ENCODE data around the gene CDK15.
A peak's percentile ranks its signal among the peaks of the same experiment; 100 is the strongest.

Gene CDK15

DNA sequence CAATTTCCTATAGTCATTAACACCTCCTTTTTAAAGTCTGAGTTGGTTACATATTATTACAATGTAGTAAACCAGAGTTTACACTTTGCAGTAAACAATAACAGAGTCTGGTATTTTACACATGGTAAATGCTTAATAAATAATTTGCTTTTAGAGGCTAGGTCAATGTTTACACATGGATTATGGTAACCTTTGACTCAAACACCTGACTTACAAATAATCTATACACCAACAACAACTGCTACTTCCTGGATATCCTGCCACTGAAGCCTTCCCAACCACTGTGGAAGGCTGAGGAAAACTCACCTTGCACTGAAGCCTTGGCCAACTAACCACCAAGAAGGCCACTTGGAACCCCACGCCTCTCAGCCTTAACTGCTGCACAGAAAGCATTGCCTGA lies 31.0 kb upstream of the CDK15 start:
- Histone ChIP-seq H3K27ac (no peak overlapping the region), H2AFZ (no peak overlapping the region), H3K79me2 (peaks cover 43% of the 10 kb centered on the region), H3K36me3 (ENCODE audit: control insufficient read depth, insufficient read depth, low read length) (no peaks in the 10 kb centered on the region), H3K4me1 (peaks cover 5% of the 10 kb centered on the region), H3K9ac (no peak overlapping the region), H3K9me3 (ENCODE audit: control insufficient read depth, low read length) (no peaks in the 10 kb centered on the region), H3K4me3 (ENCODE audit: low read depth, low read length) (no peak overlapping the region), H3K4me2 (ENCODE audit: low read length) (no peak overlapping the region), H3K27me3 (ENCODE audit: control insufficient read depth, insufficient read depth, low read length) (no peaks in the 10 kb centered on the region)
- TF ChIP-seq, protein P1, sequence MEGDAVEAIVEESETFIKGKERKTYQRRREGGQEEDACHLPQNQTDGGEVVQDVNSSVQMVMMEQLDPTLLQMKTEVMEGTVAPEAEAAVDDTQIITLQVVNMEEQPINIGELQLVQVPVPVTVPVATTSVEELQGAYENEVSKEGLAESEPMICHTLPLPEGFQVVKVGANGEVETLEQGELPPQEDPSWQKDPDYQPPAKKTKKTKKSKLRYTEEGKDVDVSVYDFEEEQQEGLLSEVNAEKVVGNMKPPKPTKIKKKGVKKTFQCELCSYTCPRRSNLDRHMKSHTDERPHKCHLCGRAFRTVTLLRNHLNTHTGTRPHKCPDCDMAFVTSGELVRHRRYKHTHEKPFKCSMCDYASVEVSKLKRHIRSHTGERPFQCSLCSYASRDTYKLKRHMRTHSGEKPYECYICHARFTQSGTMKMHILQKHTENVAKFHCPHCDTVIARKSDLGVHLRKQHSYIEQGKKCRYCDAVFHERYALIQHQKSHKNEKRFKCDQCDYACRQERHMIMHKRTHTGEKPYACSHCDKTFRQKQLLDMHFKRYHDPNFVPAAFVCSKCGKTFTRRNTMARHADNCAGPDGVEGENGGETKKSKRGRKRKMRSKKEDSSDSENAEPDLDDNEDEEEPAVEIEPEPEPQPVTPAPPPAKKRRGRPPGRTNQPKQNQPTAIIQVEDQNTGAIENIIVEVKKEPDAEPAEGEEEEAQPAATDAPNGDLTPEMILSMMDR (IDR thresholded peaks at IDR 0.05): no peak

DNA sequence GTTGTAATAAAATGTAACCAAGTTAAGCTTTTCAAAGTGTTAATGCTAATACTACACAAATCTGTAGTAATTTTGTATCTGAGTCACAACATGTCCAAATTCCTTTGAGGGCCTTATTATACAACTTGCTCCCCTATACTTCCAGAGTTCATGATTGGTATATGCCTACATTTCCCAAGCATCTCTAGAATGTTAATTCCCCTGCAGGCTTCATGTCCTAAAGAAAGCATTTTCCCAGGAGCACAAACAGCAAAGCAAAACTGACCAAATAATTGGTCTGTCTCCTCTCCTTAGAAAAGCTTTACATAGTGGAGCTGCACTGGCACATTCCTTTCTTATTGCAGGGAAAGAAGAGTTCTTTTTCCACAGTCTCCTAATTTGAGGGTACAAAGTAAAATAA lies 29.3 kb upstream of the CDK15 start:
- Histone ChIP-seq H3K79me2 (peaks cover 42% of the 10 kb centered on the region), H3K36me3 (ENCODE audit: control insufficient read depth, insufficient read depth, low read length) (no peaks in the 10 kb centered on the region), H3K27me3 (ENCODE audit: control insufficient read depth, insufficient read depth, low read length) (no peaks in the 10 kb centered on the region), H3K9me3 (ENCODE audit: control insufficient read depth, low read length) (no peaks in the 10 kb centered on the region), H3K4me2 (ENCODE audit: low read length) (no peak overlapping the region), H3K4me3 (ENCODE audit: low read depth, low read length) (no peak overlapping the region), H3K27ac (no peak overlapping the region), H2AFZ (no peak overlapping the region), H3K9ac (no peak overlapping the region), H3K4me1 (peaks cover 2% of the 10 kb centered on the region)
- TF ChIP-seq, protein P1 (IDR thresholded peaks at IDR 0.05): no peak

DNA sequence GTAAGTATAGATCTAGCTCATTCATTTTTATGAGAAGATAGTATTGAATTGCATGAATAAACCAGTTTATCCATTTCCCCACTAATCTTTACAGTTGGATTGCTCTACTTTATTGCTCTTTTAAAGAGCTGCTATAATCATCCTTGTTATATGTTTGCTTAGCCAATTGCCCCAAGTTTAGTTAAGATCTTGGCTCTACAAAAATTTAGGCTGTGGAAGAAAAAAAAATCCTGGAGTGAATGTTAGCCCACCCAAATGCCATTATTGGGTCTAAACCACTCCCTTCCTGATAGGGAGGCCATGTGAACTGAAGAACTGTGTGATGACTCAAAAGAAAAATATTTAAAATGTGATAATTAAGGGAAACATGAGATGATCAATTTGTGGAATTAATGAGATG lies 28.5 kb upstream of the CDK15 start:
- no peaks in the 10 kb centered on the region for H3K9me3 ChIP-seq (ENCODE audit: control insufficient read depth, low read length)
- TF ChIP-seq, protein P1 (IDR thresholded peaks at IDR 0.05): no peak
- no peaks in the 10 kb centered on the region for H3K36me3 ChIP-seq (ENCODE audit: control insufficient read depth, insufficient read depth, low read length)
- no peak overlapping the region for H3K4me2 ChIP-seq (ENCODE audit: low read length)
- no peak overlapping the region for H3K4me3 ChIP-seq (ENCODE audit: low read depth, low read length)
- H3K79me2 ChIP-seq: peaks cover 42% of the 10 kb centered on the region
- H3K4me1 ChIP-seq: peaks cover 2% of the 10 kb centered on the region
- H3K27me3 ChIP-seq (ENCODE audit: control insufficient read depth, insufficient read depth, low read length): no peaks in the 10 kb centered on the region
- no peak overlapping the region for H3K9ac ChIP-seq
- no peak overlapping the region for H2AFZ ChIP-seq
- no peak overlapping the region for H3K27ac ChIP-seq

DNA sequence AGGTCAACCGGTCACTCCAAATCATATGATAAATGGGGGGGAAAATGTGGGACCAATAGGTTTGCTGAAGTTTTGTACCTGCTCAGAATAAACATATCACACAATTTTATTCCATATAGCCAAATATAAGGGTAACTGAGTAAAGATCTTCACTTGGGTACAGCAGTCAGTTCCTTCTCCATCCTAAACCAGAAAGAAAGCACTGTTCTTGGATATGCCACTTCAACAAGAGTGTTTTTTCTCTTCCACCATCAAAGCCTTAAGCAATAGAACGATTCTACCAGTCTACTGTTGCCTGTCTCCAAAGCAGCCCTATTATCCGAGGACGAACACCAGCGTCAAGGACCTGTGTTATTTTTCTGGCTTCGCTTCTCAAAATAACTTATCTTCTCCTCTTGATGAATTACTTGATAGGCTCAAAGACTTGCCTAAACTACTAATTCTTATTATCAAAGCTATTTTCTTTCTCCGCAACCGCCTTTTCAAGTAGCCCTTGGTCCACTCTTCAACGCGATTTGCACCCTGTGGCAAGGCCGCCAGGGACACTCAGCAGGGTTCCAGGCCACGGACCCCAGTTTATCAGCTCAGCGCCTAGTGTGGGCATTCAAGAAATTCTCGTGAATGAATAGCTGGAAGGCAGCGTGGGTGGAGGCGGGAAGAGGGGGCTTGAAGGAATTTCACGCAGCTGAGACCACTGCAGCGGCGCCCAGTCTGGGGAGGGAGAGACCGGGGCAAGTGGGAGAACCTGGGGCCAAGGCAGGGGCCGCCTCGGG lies 26.2 kb upstream of the CDK15 start:
- no peaks in the 10 kb centered on the region for H3K27me3 ChIP-seq (ENCODE audit: control insufficient read depth, insufficient read depth, low read length)
- peak overlapping the region; percentile 65 for H3K4me3 ChIP-seq (ENCODE audit: low read depth, low read length)
- peak overlapping the region; percentile 88 for H2AFZ ChIP-seq
- H3K4me2 ChIP-seq (ENCODE audit: low read length): peak overlapping the region; percentile 82
- no peaks in the 10 kb centered on the region for H3K9me3 ChIP-seq (ENCODE audit: control insufficient read depth, low read length)
- no peaks in the 10 kb centered on the region for H3K36me3 ChIP-seq (ENCODE audit: control insufficient read depth, insufficient read depth, low read length)
- peak overlapping the region; percentile 40 for H3K9ac ChIP-seq
- peaks cover 36% of the 10 kb centered on the region for H3K79me2 ChIP-seq
- H3K27ac ChIP-seq: peak overlapping the region; percentile 74
- TF ChIP-seq, protein P1 (IDR thresholded peaks at IDR 0.05): no peak
- peaks cover 2% of the 10 kb centered on the region for H3K4me1 ChIP-seq

All from parathyroid adenoma (tissue), 2 donors.